ENCODE results near the gene IL18RAP.

IL18RAP gene

DNA sequence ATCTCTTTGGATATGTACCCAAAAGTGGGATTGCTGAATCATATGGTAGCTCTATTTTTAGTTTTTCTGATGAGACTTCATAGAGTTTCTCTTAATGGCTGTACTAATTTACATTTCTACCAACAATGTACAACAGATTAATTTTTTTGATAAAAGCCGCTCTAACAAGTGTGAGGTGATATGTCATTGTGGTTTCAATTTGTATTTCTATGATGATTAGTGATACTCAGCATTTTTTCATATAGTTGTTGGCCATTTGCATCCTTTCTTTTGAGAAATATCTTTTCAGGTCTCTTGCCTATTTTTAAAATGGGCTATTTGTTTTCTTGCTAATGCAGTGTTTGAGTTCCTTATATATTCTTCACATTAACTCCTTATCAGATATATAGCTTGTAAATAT, 4.3 kb downstream of the IL18RAP start:
- no peak overlapping the region for H3K4me3 ChIP-seq (ENCODE audit: low read depth, low read length)
- no peak for DNase-seq (ENCODE audit: low read depth)
- in situ Hi-C loops (cut with HindIII; ENCODE audit: low sequenced_read_pairs), result no loop called here
- TF ChIP-seq, protein P1, sequence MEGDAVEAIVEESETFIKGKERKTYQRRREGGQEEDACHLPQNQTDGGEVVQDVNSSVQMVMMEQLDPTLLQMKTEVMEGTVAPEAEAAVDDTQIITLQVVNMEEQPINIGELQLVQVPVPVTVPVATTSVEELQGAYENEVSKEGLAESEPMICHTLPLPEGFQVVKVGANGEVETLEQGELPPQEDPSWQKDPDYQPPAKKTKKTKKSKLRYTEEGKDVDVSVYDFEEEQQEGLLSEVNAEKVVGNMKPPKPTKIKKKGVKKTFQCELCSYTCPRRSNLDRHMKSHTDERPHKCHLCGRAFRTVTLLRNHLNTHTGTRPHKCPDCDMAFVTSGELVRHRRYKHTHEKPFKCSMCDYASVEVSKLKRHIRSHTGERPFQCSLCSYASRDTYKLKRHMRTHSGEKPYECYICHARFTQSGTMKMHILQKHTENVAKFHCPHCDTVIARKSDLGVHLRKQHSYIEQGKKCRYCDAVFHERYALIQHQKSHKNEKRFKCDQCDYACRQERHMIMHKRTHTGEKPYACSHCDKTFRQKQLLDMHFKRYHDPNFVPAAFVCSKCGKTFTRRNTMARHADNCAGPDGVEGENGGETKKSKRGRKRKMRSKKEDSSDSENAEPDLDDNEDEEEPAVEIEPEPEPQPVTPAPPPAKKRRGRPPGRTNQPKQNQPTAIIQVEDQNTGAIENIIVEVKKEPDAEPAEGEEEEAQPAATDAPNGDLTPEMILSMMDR (IDR thresholded peaks at IDR 0.05; ENCODE audit: low read depth, low read length, missing control alignments), result no peak

DNA sequence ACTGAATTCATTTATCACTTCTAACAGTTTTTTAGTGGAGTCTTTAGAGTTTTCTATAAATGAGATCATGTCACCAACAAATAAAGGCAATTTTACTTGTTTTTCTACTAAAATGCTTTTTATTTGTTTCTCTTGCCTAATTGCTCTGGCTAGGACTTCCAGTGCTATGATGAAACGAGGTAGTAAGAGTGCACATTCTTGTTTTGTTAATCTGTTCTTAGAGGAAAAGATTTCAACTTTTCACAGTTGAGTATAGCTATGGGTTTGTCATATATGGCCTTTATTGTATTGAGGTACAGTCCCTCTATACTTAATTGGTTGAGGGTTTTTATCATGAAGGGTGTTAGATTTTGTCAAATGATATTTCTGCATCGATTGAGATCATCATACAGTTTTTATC, 5.6 kb downstream of the IL18RAP start:
- TF ChIP-seq, protein P1 (IDR thresholded peaks at IDR 0.05; ENCODE audit: low read depth, low read length, missing control alignments), result no peak
- in situ Hi-C loops (cut with HindIII; ENCODE audit: low sequenced_read_pairs), result no loop called here
- H3K4me3 ChIP-seq (ENCODE audit: low read depth, low read length), result no peak overlapping the region
- DNase-seq (ENCODE audit: low read depth), result no peak

DNA sequence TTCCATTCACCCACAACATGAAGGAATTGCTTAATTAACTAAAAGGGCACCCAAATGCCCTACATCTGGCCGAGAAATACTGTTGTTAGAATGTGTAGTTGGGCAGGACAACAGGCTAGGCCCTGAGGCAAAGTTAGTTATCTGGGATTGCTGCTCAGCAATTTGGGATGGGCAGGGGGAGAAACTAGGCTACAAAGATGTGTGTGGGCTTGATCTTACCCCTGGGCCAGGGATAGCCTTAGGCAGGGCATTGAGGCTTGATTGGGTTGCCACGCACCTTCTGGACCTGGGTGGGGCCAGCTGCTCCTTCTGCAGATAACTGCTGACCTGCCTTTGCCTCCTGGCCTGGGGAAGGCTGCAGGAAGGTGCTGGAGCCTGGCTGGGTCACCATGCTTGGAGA, 9.4 kb downstream of the IL18RAP start:
- TF ChIP-seq, protein P1 (IDR thresholded peaks at IDR 0.05; ENCODE audit: low read depth, low read length, missing control alignments), result no peak
- in situ Hi-C loops (cut with HindIII; ENCODE audit: low sequenced_read_pairs), result no loop called here
- H3K4me3 ChIP-seq (ENCODE audit: low read depth, low read length), result no peak overlapping the region
- DNase-seq (ENCODE audit: low read depth), result no peak

DNA sequence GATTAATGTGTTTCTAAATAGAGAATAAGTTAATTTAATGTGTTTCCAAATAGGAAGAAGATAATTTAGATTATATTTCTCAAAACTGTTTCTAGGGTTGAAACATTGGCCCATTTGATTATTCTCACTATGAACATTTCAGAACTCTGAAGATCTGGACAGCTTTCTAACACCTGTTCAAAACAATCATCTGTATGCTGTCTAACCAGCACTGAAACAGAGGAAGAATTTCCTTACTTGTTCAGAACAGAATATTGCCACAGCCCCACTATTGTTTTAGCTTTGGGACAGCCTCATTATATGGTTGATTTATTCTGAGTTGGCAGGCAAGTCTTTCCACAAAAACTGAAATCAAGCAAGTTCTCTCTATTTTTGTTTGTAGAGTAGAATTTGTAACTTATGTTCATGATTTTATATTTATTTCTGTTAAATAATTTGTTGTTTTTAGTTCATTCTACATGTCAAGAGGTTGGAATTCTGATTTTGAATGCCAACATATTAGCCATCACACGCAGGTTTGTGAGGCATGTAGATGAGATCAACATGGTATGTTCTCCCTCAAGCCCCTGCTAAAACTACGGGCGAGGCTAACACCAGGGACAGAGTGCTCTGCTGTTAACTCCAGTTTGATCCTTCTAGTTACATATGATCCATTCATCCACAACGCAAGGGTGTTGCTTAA, 11.2 kb downstream of the IL18RAP start:
- no peak overlapping the region for H3K4me3 ChIP-seq (ENCODE audit: low read depth, low read length)
- TF ChIP-seq, protein P1 (IDR thresholded peaks at IDR 0.05; ENCODE audit: low read depth, low read length, missing control alignments), result no peak
- in situ Hi-C loops (cut with HindIII; ENCODE audit: low sequenced_read_pairs), result no loop called here
- DNase-seq (ENCODE audit: low read depth), result no peak

DNA sequence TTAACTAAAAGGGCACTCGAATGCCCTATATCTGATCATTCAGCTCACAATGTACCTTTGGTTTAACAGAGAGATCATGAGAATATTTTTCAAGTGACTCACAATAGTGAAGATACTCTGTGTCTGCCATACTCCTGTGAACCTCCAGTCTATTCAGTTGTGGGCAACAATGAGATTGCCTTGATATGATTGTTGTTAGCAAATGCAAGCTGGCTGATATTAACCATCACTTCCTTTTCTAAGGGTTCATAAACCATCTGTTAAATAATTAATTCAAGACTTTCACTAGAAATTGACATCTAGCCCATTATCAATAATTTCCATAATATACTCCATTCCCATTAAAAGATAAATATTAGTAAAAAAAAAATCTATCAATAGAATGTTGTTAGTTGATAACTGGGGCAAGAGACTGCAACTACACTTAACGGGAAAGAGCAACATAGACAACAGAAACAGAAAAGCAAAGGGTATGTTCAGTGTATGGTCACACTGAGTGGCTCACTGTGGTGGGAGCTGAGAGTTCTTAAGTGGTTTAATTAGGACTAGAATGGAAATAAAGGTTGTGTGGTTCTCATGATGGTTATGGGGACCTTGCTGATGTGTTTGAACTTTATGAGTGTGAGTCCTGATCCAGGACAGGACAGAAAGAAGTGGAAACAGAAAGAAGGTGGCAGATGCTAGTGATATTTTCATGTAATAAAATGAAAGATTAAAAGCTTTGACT, 11.9 kb downstream of the IL18RAP start:
- TF ChIP-seq, protein P1 (IDR thresholded peaks at IDR 0.05; ENCODE audit: low read depth, low read length, missing control alignments), result no peak
- in situ Hi-C loops (cut with HindIII; ENCODE audit: low sequenced_read_pairs), result no loop called here
- no peak overlapping the region for H3K4me3 ChIP-seq (ENCODE audit: low read depth, low read length)
- no peak for DNase-seq (ENCODE audit: low read depth)

DNA sequence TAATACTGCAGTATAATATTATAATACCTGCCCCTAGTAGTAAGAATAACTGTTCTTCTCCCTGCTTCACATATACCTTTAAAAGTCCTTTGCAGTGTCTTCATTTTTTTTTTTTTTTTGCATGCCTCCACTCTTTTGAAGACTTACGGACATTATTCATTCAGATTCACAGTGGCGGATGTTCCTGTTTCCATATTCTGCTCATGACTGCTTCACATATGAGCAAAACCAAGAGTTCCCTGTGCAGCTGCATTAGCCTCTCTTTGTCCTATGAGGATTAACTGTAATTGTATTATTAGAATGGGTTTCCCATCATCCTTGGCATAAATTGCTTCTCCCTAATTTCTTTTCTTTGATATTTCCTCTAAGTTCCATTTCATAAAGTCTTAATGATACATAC, 12.8 kb downstream of the IL18RAP start:
- DNase-seq (ENCODE audit: low read depth), result no peak
- in situ Hi-C loops (cut with HindIII; ENCODE audit: low sequenced_read_pairs), result no loop called here
- no peak overlapping the region for H3K4me3 ChIP-seq (ENCODE audit: low read depth, low read length)
- TF ChIP-seq, protein P1 (IDR thresholded peaks at IDR 0.05; ENCODE audit: low read depth, low read length, missing control alignments), result no peak

Data from astrocyte of the cerebellum (primary cell).